A549 (cell line): ENCODE results near the gene PSMB5. TPM values are rescaled to one million over a fixed set of nuclear protein-coding genes. Genes with fewer than 3 reads are reported as not detected.
A peak's percentile ranks its signal among the peaks of the same experiment; 100 is the strongest.

Experiments used
- ATAC-seq, 2 experiments: fragments of 200-7000 bp in 1 of 2; fragments of >200 bp in 1 of 2; cut with Nextera tagmentation in 1 of 2; cut with Tn5 transposase in 1 of 2; 3 replicates each; pipeline versions ENCODE4 v1.8.0 to v1.9.1; 2018 to 2020; ENCODE audit warnings: mild to moderate bottlenecking in 1 of 2, moderate library complexity in 1 of 2
- CTCF ChIA-PET: fragments of 300-600 bp; sonication (Branson Sonifier 250); formaldehyde crosslinking; extraction: SDS; loops from one replicate; lab custom pipeline; 2021; ENCODE audit warnings: antibody characterized with exemption, inconsistent platforms; lab: Yijun Ruan, JAX
- POLR2A ChIA-PET: fragments of 350-600 bp; formaldehyde crosslinking; extraction: SDS; loops from one replicate; lab custom pipeline; 2021; ENCODE audit warnings: antibody characterized with exemption, inconsistent platforms; lab: Yijun Ruan, JAX
- DNase-seq, 2 experiments: peaks; one replicate each; pipeline versions ENCODE4 v3.0.0 to v3.0.0-alpha.2; 2011 to 2016; ENCODE audit warnings: low read depth in 1 of 2, low spot score in 1 of 2
- FAIRE-seq: peaks from 2 replicates; lab custom pipeline; 2011; peaks lifted over from hg19 to GRCh38; lab: Jason Lieb, UNC
- H3K27ac ChIP-seq, 2 experiments: fragments of >200 bp; sonication (Bioruptor Twin); formaldehyde crosslinking; 3 replicates each; pipeline ENCODE4 v1.5.1; 2016 to 2017
- H3K4me1 ChIP-seq: fragments of >200 bp; sonication (Bioruptor Twin); formaldehyde crosslinking; 3 replicates; pipeline ENCODE4 v1.6.1; 2016
- H3K4me2 ChIP-seq: fragments of >200 bp; sonication (Bioruptor Twin); formaldehyde crosslinking; 3 replicates; pipeline ENCODE4 v1.6.1; 2016
- H3K4me3 ChIP-seq: fragments of >200 bp; sonication (Bioruptor Twin); formaldehyde crosslinking; 3 replicates; pipeline ENCODE4 v1.5.1; 2016
- H3K9me3 ChIP-seq: fragments of >200 bp; sonication (Bioruptor Twin); formaldehyde crosslinking; 3 replicates; pipeline ENCODE4 v1.6.1; 2016
- CBX8 ChIP-seq: fragments of 200-600 bp; sonication (generic); IDR thresholded peaks from 2 replicates; pipeline ENCODE4 v1.6.1; 2016
- CEBPB ChIP-seq, 2 experiments: fragments of >200 bp in 1 of 2; sonication (Bioruptor Twin) in 1 of 2; formaldehyde crosslinking in 1 of 2; IDR thresholded peaks; 2 replicates each; pipeline ENCODE4 v1.6.1; 2012 to 2016
- CHD4 ChIP-seq: fragments of 200-600 bp; sonication (generic); IDR thresholded peaks from 2 replicates; pipeline ENCODE4 v1.6.1; 2016; ENCODE audit warnings: antibody characterized with exemption, mild to moderate bottlenecking, borderline replicate concordance
- E2F6 ChIP-seq: IDR thresholded peaks from 2 replicates; pipeline ENCODE4 v1.6.1; 2012; ENCODE audit warnings: low read depth, borderline replicate concordance
- EHMT2 ChIP-seq: fragments of 200-600 bp; sonication (generic); IDR thresholded peaks from 2 replicates; pipeline ENCODE4 v1.6.1; 2016; ENCODE audit warnings: antibody characterized with exemption, low read depth, mild to moderate bottlenecking, moderate library complexity
- EP300 ChIP-seq, 2 experiments: fragments of >200 bp; sonication (Bioruptor Twin); formaldehyde crosslinking; IDR thresholded peaks; 2 replicates in 1 of 2; 3 replicates in 1 of 2; pipeline ENCODE4 v1.6.1; 2016 to 2017
- JUN ChIP-seq, 2 experiments: fragments of >200 bp; sonication (Bioruptor Twin); formaldehyde crosslinking; IDR thresholded peaks; 2 replicates in 1 of 2; 3 replicates in 1 of 2; pipeline ENCODE4 v1.6.1; 2016 to 2017
- KDM5A ChIP-seq: fragments of 200-600 bp; sonication (generic); IDR thresholded peaks from 2 replicates; pipeline ENCODE4 v1.6.1; 2016; ENCODE audit warnings: antibody characterized with exemption, mild to moderate bottlenecking
- MAFK ChIP-seq: fragments of 450-650 bp; IDR thresholded peaks from 2 replicates; pipeline ENCODE4 v1.6.1; 2014; ENCODE audit not compliant: partially characterized antibody
- MAX ChIP-seq: IDR thresholded peaks from 2 replicates; pipeline ENCODE4 v1.6.1; 2012
- MAZ ChIP-seq: fragments of 150-350 bp; IDR thresholded peaks from 2 replicates; pipeline ENCODE4 v1.6.1; 2014; ENCODE audit warnings: antibody characterized with exemption, low read depth, low read length, borderline replicate concordance
- MYC ChIP-seq: IDR thresholded peaks from 2 replicates; pipeline ENCODE4 v1.6.1; 2012; ENCODE audit warnings: mild to moderate bottlenecking, inconsistent platforms, low read length, improper control_type of control experiment, borderline replicate concordance
- PHF8 ChIP-seq: fragments of 200-600 bp; sonication (generic); IDR thresholded peaks from 2 replicates; pipeline ENCODE4 v1.6.1; 2016; ENCODE audit warnings: low read depth, mild to moderate bottlenecking, antibody characterized with exemption, moderate library complexity, borderline replicate concordance
- POLR2A ChIP-seq: IDR thresholded peaks from 2 replicates; pipeline ENCODE4 v1.6.1; 2012; ENCODE audit warnings: mild to moderate bottlenecking, low read length
- POLR2AphosphoS2 ChIP-seq: conservative IDR thresholded peaks from 2 replicates; pipeline ENCODE4 v1.6.1; 2012; ENCODE audit warnings: low read length, improper control_type of control experiment, inconsistent platforms
- RNF2 ChIP-seq: fragments of 200-600 bp; sonication (generic); IDR thresholded peaks from 2 replicates; pipeline ENCODE4 v1.6.1; 2016; ENCODE audit warnings: low read depth, mild to moderate bottlenecking, antibody characterized with exemption, moderate library complexity, borderline replicate concordance
- SMC3 ChIP-seq: fragments of >200 bp; sonication (Bioruptor Twin); formaldehyde crosslinking; IDR thresholded peaks from 3 replicates; pipeline ENCODE4 v1.6.1; 2018; ENCODE audit warnings: inconsistent platforms
- ZNF302 ChIP-seq: fragments of 250-450 bp; sonication (Bioruptor Pico); IDR thresholded peaks from 2 replicates; pipeline ENCODE4 v1.9.0; 2021; ENCODE audit warnings: inconsistent platforms, mild to moderate bottlenecking, moderate library complexity
- WGBS: methylation state at CpG from one replicate; pipeline ENCODE4 v1.1.6; 2017; ENCODE audit errors: missing lambda C conversion rate; 5-methylcytosine and 5-hydroxymethylcytosine counted together
- polyA plus RNA-seq, 4 experiments: library from polyadenylated mRNA; depleted of rRNA in 3 of 4; stranded (reverse); fragments of >200 nt; fragmentation: RNase III in 1 of 4; extraction: RNeasy Plus Mini Kit Qiagen cat#74134 plus additional on column Dnase treatment in 1 of 4; gene quantifications; 2 replicates in 3 of 4; 3 replicates in 1 of 4; pipeline ENCODE4 v1.2.3, GENCODE V29; 2011 to 2017
- TF ChIP-seq, protein P1 (sequence below): fragments of 150-350 bp; IDR thresholded peaks from 2 replicates; pipeline ENCODE4 v1.6.1; 2014; ENCODE audit warnings: low read depth, mild to moderate bottlenecking, low read length
- TF ChIP-seq, protein P2 (sequence below): fragments of >200 bp; sonication (Bioruptor Twin); formaldehyde crosslinking; IDR thresholded peaks from 3 replicates; pipeline ENCODE4 v1.6.1; 2016

PSMB5 gene
- polyA plus RNA-seq, 2 of the 4 experiments (the other 2 are of a cell fraction): 283 to 365 TPM

- TF ChIP-seq POLR2A: peak; percentile 61
- TF ChIP-seq CEBPB (IDR thresholded peaks at IDR 0.05): no peak; a peak in 1 of 4 replicates
- peak; percentile 94 for TF ChIP-seq MAX
- peak; percentile 68; the same call in 1 of the 2 replicates for TF ChIP-seq E2F6
- TF ChIP-seq EP300 (IDR thresholded peaks at IDR 0.05): peak in 1 of 2 experiments; percentile 30; a peak in 1 of 5 replicates
Measured at GRCh38 chr14:22982477-22983245, 52.0 kb downstream of the PSMB5 start, which contains the start of gene AJUBA (continued).

DNA sequence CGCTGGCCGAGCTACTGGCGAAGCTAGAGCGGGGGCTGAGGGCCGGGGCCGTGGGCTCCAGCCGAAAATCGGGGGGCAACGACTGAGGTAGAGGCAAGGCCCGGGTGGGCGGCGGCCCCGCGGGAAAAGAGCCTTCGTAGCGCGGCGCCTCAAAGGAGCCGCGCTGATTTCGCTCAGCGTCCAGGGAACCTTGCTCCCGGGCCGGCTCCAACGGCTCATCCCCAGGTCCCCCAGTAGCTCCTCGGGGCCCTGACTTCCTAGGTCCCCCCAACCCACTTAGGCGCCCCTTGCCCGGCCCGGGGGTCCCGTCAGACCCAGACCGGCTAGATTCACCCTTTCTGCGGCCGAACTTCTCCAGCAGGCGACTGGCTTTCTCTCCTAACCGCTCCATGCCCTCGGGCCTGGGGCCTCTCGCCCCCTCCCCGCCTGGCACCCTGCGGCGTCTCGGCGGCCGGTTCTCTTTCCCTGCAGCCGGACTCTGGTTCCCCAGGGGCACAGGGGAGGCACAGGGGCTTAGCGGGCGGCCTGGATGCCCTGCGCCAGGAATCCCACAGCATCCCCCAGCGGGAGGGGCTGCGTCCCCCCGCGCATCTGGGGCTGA lies 52.7 kb downstream of the PSMB5 start:
- TF ChIP-seq RNF2 (0 out of 2 replicates have a peak, but pooled peaks have one; percentile 12), PHF8 (peak; percentile 33; the same call in 1 of the 2 replicates)
- TF ChIP-seq, protein P1, sequence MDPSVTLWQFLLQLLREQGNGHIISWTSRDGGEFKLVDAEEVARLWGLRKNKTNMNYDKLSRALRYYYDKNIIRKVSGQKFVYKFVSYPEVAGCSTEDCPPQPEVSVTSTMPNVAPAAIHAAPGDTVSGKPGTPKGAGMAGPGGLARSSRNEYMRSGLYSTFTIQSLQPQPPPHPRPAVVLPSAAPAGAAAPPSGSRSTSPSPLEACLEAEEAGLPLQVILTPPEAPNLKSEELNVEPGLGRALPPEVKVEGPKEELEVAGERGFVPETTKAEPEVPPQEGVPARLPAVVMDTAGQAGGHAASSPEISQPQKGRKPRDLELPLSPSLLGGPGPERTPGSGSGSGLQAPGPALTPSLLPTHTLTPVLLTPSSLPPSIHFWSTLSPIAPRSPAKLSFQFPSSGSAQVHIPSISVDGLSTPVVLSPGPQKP: no peak
- POLR2A ChIA-PET: interaction anchor here (0.6 to 2.3 kb wide), 13 partner anchors 9 to 159 kb away, joined by 3 to 33 read pairs (median 5); partner anchors contain the start of genes HAUS4 and PRMT5
- H3K9me3 ChIP-seq: no peaks in the 10 kb centered on the region
- H3K4me3 ChIP-seq: peak overlapping the region; percentile 89
- ATAC-seq (peak; percentile 7 to 13; a peak in 3 of 6 replicates), FAIRE-seq (no peak), DNase-seq (peak in 1 of 2 experiments; percentile 22)
- CTCF ChIA-PET: interaction anchor here (0.6 to 34.0 kb wide), 24 partner anchors 11 to 1516 kb away, joined by 3 to 1206 read pairs (median 4); partner anchors contain the start of genes CDH24, HAUS4, PRMT5 and PSMB11
- under 1% methylated on average over 26 of the region's 51 CpGs for WGBS
- peak overlapping the region; percentile 98 to 100 for H3K27ac ChIP-seq
- peak overlapping the region; percentile 96 for H3K4me2 ChIP-seq
- peaks cover 33% of the 10 kb centered on the region for H3K4me1 ChIP-seq

DNA sequence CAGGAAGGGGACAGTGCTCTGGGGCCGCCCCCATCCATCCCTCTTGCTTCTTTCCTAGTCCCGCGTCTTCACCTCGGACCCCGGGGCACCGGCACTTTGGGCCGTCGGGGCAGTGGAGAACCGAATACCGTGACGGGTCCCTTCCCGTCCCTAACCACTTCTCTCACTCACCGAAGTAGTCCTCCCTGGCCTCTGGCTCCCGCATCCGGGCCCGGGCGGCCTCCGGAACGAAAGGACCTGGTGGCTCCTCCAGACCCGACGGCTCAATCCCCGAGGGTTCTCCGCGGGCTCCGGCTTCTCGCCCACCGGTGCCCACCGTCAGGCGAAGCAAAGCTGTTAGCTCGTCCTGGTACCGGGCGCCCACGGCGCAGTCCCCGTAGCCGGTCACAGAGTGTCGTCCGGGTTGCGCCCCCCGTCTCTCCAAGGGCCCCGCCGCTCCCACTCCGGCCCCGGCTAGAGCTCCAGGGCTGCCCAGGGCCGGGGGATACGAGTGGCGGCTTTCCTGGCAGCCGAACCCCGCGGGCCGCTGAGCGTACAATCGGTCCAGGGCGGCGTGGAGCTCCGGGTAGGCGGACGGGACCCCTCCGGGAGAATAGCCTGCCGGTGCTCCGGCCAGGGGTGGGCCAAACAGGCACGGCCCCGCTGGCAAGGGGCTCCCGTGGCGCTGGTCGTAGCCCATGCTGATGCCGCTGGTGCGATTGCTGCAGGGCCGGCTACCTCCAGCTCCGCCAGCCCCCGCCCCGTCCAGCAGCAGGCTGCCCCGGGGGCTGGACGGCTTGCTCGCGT lies 53.4 kb downstream of the PSMB5 start:
- Histone ChIP-seq H3K9me3 (no peaks in the 10 kb centered on the region), H3K4me3 (peak overlapping the region; percentile 89)
- ATAC-seq: peak; percentile 6 to 45; a peak in 4 of 6 replicates
- 0 out of 2 replicates have a peak, but pooled peaks have one; percentile 42 for TF ChIP-seq RNF2
- TF ChIP-seq EHMT2: no peak
- TF ChIP-seq CBX8: no peak
- TF ChIP-seq JUN (IDR thresholded peaks at IDR 0.05): peak in 1 of 2 experiments; percentile 13; a peak in 1 of 5 replicates
- peak; percentile 6 for TF ChIP-seq POLR2A
- TF ChIP-seq, all 56 proteins: peak for 3
- FAIRE-seq (no peak), DNase-seq (peak; percentile 52 to 53)
- ChIA-PET CTCF (interaction anchor here (0.6 to 34.0 kb wide), 16 partner anchors 10 to 425 kb away, joined by 3 to 1206 read pairs (median 6); partner anchors contain the start of genes CDH24, HAUS4, PRMT5 and PSMB11), POLR2A (interaction anchor here (0.9 to 2.3 kb wide), 7 partner anchors 8 to 158 kb away, joined by 3 to 33 read pairs (median 5); partner anchors contain the start of genes HAUS4 and PRMT5)
- WGBS: 2% methylated on average over 31 of the region's 76 CpGs
- Histone ChIP-seq H3K4me1 (peaks cover 40% of the 10 kb centered on the region), H3K4me2 (peak overlapping the region; percentile 96), H3K27ac (peak overlapping the region; percentile 98 to 100)

DNA sequence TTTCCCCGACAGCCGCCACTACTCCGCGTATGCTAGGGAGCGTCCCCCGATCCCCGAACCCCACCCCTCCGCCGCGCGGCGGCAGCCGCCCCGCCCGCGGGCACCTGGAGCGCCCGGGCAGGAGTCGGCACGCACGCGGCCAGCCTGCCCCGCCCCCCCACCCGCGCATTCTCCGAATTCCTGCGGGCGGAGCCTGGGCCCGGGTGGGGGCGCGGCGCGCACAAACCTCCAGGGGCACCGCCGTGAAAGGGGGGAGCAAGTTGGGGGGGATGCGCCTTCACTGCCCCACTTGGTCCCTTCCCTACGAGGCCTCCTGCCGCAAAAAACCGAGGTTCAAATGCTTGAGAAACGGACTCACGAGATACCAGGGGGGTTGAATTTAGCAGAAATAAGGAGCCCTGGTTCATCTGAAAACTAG lies 54.0 kb downstream of the PSMB5 start:
- H3K27ac ChIP-seq: peak overlapping the region; percentile 98 to 100
- peaks cover 46% of the 10 kb centered on the region for H3K4me1 ChIP-seq
- CTCF ChIA-PET: interaction anchor here (0.6 to 34.0 kb wide), 10 partner anchors 9 to 128 kb away, joined by 3 to 1206 read pairs (median 67); partner anchors contain the start of genes AJUBA, CDH24, HAUS4 and PRMT5
- H3K4me3 ChIP-seq: peak overlapping the region; percentile 89
- ATAC-seq: peak; percentile 4 to 15; a peak in 4 of 6 replicates
- POLR2A ChIA-PET: interaction anchor here (1.5 to 2.0 kb wide), 2 partner anchors 24 to 52 kb away, joined by 3 to 14 read pairs; partner anchors contain the start of genes HAUS4 and PRMT5
- FAIRE-seq: no peak
- no peaks in the 10 kb centered on the region for H3K9me3 ChIP-seq
- TF ChIP-seq ZNF302 (CRISPR knock-in tag): no peak
- peak; percentile 60 for TF ChIP-seq MAX
- no peak for TF ChIP-seq CHD4
- 0 out of 3 replicates have a peak, but pooled peaks have one; percentile 13 for TF ChIP-seq SMC3
- TF ChIP-seq MYC: 0 out of 2 replicates have a peak, but pooled peaks have one; percentile 14
- TF ChIP-seq, protein P2, sequence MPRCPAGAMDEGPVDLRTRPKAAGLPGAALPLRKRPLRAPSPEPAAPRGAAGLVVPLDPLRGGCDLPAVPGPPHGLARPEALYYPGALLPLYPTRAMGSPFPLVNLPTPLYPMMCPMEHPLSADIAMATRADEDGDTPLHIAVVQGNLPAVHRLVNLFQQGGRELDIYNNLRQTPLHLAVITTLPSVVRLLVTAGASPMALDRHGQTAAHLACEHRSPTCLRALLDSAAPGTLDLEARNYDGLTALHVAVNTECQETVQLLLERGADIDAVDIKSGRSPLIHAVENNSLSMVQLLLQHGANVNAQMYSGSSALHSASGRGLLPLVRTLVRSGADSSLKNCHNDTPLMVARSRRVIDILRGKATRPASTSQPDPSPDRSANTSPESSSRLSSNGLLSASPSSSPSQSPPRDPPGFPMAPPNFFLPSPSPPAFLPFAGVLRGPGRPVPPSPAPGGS: peak; percentile 60; the same call in 1 of the 3 replicates
- peak in 1 of 2 experiments; percentile 59; a peak in 2 of 5 replicates for TF ChIP-seq EP300 (IDR thresholded peaks at IDR 0.05)
- TF ChIP-seq JUN (IDR thresholded peaks at IDR 0.05): peak; percentile 36 to 75; a peak in 3 of 5 replicates
- no peak for TF ChIP-seq KDM5A
- no peak for TF ChIP-seq MAZ
- no peak for TF ChIP-seq PHF8
- no peak for TF ChIP-seq POLR2AphosphoS2
- TF ChIP-seq CEBPB (IDR thresholded peaks at IDR 0.05): no peak
- TF ChIP-seq MAFK: no peak
- peak overlapping the region; percentile 96 for H3K4me2 ChIP-seq
- WGBS: 3% methylated on average over 7 of the region's 41 CpGs
- DNase-seq: peak; percentile 54 to 58
